Endothelial cell of umbilical vein (primary cell): ENCODE data around the gene ORM2. TPM values are rescaled to one million over a fixed set of nuclear protein-coding genes. Genes with fewer than 3 reads are reported as not detected.

ENCODE experiments used
- BruUV-seq: library from RNA; stranded (reverse); fragments of 400-500 nt; replicated peaks from 2 replicates; lab custom pipeline; 2021; lab: Mats Ljungman, UMichigan
- CTCF ChIA-PET: fragments of 300-600, 350-600 bp; sonication (Branson Sonifier 250); formaldehyde crosslinking; loops from one replicate; lab custom pipeline; 2021; ENCODE audit warnings: antibody characterized with exemption, inconsistent platforms; lab: Charles Lee
- POLR2A ChIA-PET: fragments of 300-600, 350-600 bp; sonication (Branson Sonifier 250); formaldehyde crosslinking; loops from one replicate; lab custom pipeline; 2021; ENCODE audit warnings: antibody characterized with exemption, inconsistent platforms; lab: Charles Lee
- DNase-seq: peaks from one replicate; pipeline ENCODE4 v3.0.0-alpha.2; 2011; ENCODE audit warnings: low read depth, low spot score
- FAIRE-seq: peaks from 2 replicates; lab custom pipeline; 2011; peaks lifted over from hg19 to GRCh38; lab: Jason Lieb, UNC
- H2AFZ ChIP-seq: 2 replicates; pipeline ENCODE4 v1.6.0; 2012; ENCODE audit warnings: low read depth, low read length, control low read depth, inconsistent platforms
- H3K27ac ChIP-seq: 2 replicates; pipeline ENCODE4 v1.5.1; 2011; ENCODE audit warnings: low read depth, mild to moderate bottlenecking, control low read depth, low read length, moderate library complexity; ENCODE audit not compliant: insufficient read depth
- H3K27me3 ChIP-seq, 2 experiments: 2 replicates each; pipeline versions ENCODE4 v1.6.0 to v1.6.1; 2011; ENCODE audit warnings: low read length in 2 of 2, mixed read lengths in 1 of 2; ENCODE audit not compliant: control insufficient read depth in 2 of 2, insufficient read depth in 2 of 2
- H3K36me3 ChIP-seq, 2 experiments: 2 replicates in 1 of 2; 3 replicates in 1 of 2; pipeline ENCODE4 v1.5.1; 2011; ENCODE audit warnings: low read length in 2 of 2, mild to moderate bottlenecking in 1 of 2, moderate library complexity in 1 of 2; ENCODE audit not compliant: control insufficient read depth in 2 of 2, insufficient read depth in 2 of 2; ENCODE audit errors: extremely low read depth in 1 of 2
- H3K4me1 ChIP-seq: 3 replicates; pipeline ENCODE4 v1.5.1; 2011; ENCODE audit warnings: mild to moderate bottlenecking, low read length; ENCODE audit not compliant: control insufficient read depth, insufficient read depth; ENCODE audit errors: extremely low read depth
- H3K4me2 ChIP-seq: 2 replicates; pipeline ENCODE4 v1.6.1; 2011; ENCODE audit warnings: low read length, control low read depth, mixed read lengths; ENCODE audit not compliant: insufficient read depth
- H3K4me3 ChIP-seq, 3 experiments: fragments of 200-600 bp in 1 of 3; sonication (generic), shearing (Covaris generic) in 1 of 3; replicated peaks in 1 of 3; 2 replicates each; pipeline ENCODE4 v1.5.1; 2011 to 2016; ENCODE audit warnings: control low read depth in 3 of 3, low read length in 3 of 3, mild to moderate bottlenecking in 2 of 3, inconsistent platforms in 1 of 3, low read depth in 1 of 3, moderate library complexity in 1 of 3; ENCODE audit not compliant: insufficient read depth in 1 of 3
- H3K79me2 ChIP-seq: 2 replicates; pipeline ENCODE4 v1.6.0; 2012; ENCODE audit warnings: low read length, inconsistent platforms; ENCODE audit not compliant: control insufficient read depth, insufficient read depth
- H3K9ac ChIP-seq: replicated peaks from 2 replicates; pipeline ENCODE3; 2011; ENCODE audit warnings: low read length, control low read depth; ENCODE audit not compliant: insufficient read depth; ENCODE audit errors: extremely low read depth
- H3K9me1 ChIP-seq: replicated peaks from 3 replicates; pipeline ENCODE4 v1.6.0; 2011; ENCODE audit warnings: mild to moderate bottlenecking, low read length; ENCODE audit not compliant: control insufficient read depth, insufficient read depth; ENCODE audit errors: extremely low read depth
- H3K9me3 ChIP-seq: replicated peaks from 2 replicates; pipeline ENCODE4 v1.5.1; 2012; ENCODE audit warnings: low read length, inconsistent platforms; ENCODE audit not compliant: control insufficient read depth, insufficient read depth
- H4K20me1 ChIP-seq: replicated peaks from 2 replicates; pipeline ENCODE3; 2011; ENCODE audit warnings: mild to moderate bottlenecking, low read length; ENCODE audit not compliant: control insufficient read depth, insufficient read depth; ENCODE audit errors: extremely low read depth
- FOS ChIP-seq: IDR thresholded peaks from 2 replicates; pipeline ENCODE4 v1.6.1; 2011; ENCODE audit warnings: mild to moderate bottlenecking, low read length, moderate library complexity, borderline replicate concordance; ENCODE audit not compliant: insufficient read depth
- GATA2 ChIP-seq: IDR thresholded peaks from 2 replicates; pipeline ENCODE4 v1.7.0; 2011; ENCODE audit warnings: low read depth, mild to moderate bottlenecking, moderate library complexity, mixed read lengths, low read length; ENCODE audit not compliant: insufficient read length, insufficient read depth
- JUN ChIP-seq: IDR thresholded peaks from 2 replicates; pipeline ENCODE4 v1.6.1; 2011; ENCODE audit warnings: borderline replicate concordance, low read depth; ENCODE audit not compliant: insufficient read length, insufficient read depth
- MYC ChIP-seq: IDR thresholded peaks from one replicate; pipeline ENCODE4 v1.6.1; 2011; ENCODE audit warnings: mild to moderate bottlenecking, low read depth, low read length
- POLR2A ChIP-seq: IDR thresholded peaks from 2 replicates; pipeline ENCODE4 v1.6.1; 2012; ENCODE audit warnings: low read depth, mild to moderate bottlenecking, control low read depth, low read length
- dilution Hi-C: fragments of 300-500 bp; cut with MboI; formaldehyde crosslinking; loops from one replicate; pipeline ENCODE4 v1.15.0; 2019; ENCODE audit warnings: low sequenced_read_pairs; ENCODE audit not compliant: extremely low pct_ligation_motif_present
- intact Hi-C: fragments of 100-400 bp; cut with micrococcal nuclease; formaldehyde crosslinking; loops from one replicate; pipeline ENCODE4 v1.10.0; 2022
- polyA plus RNA-seq, 4 experiments: library from polyadenylated mRNA; depleted of rRNA in 3 of 4; stranded (reverse) in 3 of 4; unstranded in 1 of 4; fragments of >200 nt; gene quantifications; 2 replicates each; pipeline versions ENCODE4 v1.2.1 to v1.2.3, GENCODE V29; 2011 to 2012; ENCODE audit warnings: missing spikeins in 1 of 4
- total RNA-seq: library from RNA; stranded (reverse); gene quantifications from 2 replicates; pipeline ENCODE4 v1.2.3, GENCODE V29; 2021

The ORM2 gene
- total and polyA plus RNA-seq, 2 donors (not counting 3 experiments of a cell fraction or from before 2014, with no cell fraction given): not detected

GRCh38 chr9:114344692-114345091 lies 15.0 kb downstream of the ORM2 start:
- no peak overlapping the region for H2AFZ ChIP-seq
- no peaks in the 10 kb centered on the region for H3K9me1 ChIP-seq
- no peak overlapping the region for H3K4me3 ChIP-seq
- CTCF ChIA-PET: interaction anchor here (0.9 kb wide), 1 partner anchor 9 kb away, joined by 3 read pairs; no protein-coding TSS in a partner anchor
- H3K9me3 ChIP-seq: no peaks in the 10 kb centered on the region
- DNase-seq (no peak), FAIRE-seq (no peak)
- H3K4me2 ChIP-seq: no peak overlapping the region
- BruUV-seq: no TSS peak
- no peaks in the 10 kb centered on the region for H3K79me2 ChIP-seq
- POLR2A ChIA-PET: no interaction called here
- no peaks in the 10 kb centered on the region for H3K27me3 ChIP-seq
- H4K20me1 ChIP-seq: no peaks in the 10 kb centered on the region
- intact Hi-C loops (no loop called here), dilution Hi-C loops (no loop called here)
- peaks cover 8 to 52% of the 10 kb centered on the region in 2 experiments for H3K36me3 ChIP-seq
- TF ChIP-seq POLR2A: no peak
- TF ChIP-seq JUN: no peak
- no peak for TF ChIP-seq MYC
- no peaks in the 10 kb centered on the region for H3K4me1 ChIP-seq
- no peak overlapping the region for H3K9ac ChIP-seq
- no peak overlapping the region for H3K27ac ChIP-seq

DNA sequence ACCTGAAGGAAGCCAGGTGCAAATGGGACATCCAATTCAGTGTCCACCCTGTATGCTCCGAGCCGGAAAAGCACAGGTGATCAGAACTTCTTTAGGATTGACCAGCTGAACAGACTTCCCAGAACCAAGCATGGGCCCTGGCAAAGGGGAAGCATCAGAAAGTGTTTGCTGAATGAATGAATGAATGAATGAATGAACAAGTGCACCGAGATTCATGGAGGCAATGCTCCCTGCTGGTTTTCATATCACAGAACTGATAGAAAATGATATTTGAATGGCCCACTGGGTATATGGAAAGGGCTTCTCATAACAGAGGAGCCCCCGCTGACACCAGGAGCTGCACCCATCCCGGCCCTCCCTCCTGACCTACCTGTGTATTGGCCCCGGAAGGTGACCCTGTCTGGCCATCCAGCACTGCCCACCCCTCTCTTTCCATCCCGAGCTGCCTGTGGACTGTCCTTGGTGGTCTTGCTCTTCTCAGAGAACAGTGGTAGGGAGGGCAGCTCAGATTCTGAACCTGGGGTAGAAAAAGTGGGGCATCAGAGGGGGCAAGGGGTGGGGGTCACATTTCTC lies 15.9 kb downstream of the ORM2 start:
- FAIRE-seq (no peak), DNase-seq (no peak)
- no TSS peak for BruUV-seq
- TF ChIP-seq GATA2 (no peak), POLR2A (no peak), FOS (no peak)
- H3K79me2 ChIP-seq: no peaks in the 10 kb centered on the region
- H3K27me3 ChIP-seq: no peaks in the 10 kb centered on the region
- H3K9me3 ChIP-seq: no peaks in the 10 kb centered on the region
- no peaks in the 10 kb centered on the region for H3K9me1 ChIP-seq
- H3K4me3 ChIP-seq: no peak overlapping the region
- dilution Hi-C loops (no loop called here), intact Hi-C loops (no loop called here)
- ChIA-PET POLR2A (interaction anchor here (0.6 kb wide), 1 partner anchor 528 kb away, joined by 3 read pairs; no protein-coding TSS in a partner anchor), CTCF (interaction anchor here (0.6 to 0.7 kb wide), 2 partner anchors 32 to 60 kb away, joined by 3 to 5 read pairs; no protein-coding TSS in a partner anchor)
- peaks cover 8 to 50% of the 10 kb centered on the region in 2 experiments for H3K36me3 ChIP-seq
- no peaks in the 10 kb centered on the region for H3K4me1 ChIP-seq
- H3K9ac ChIP-seq: no peak overlapping the region
- no peak overlapping the region for H2AFZ ChIP-seq
- no peaks in the 10 kb centered on the region for H4K20me1 ChIP-seq
- no peak overlapping the region for H3K4me2 ChIP-seq
- no peak overlapping the region for H3K27ac ChIP-seq
